Loucy (cell line): ENCODE measurements around the gene PTPRT.

Experiments
- H2AFZ ChIP-seq: fragments of 200-600 bp; sonication (generic); 2 replicates; pipeline ENCODE4 v1.6.0; 2016; ENCODE audit warnings: antibody characterized with exemption, mild to moderate bottlenecking, low read length, moderate library complexity
- H3F3A ChIP-seq: fragments of 200-600 bp; 2 replicates; pipeline ENCODE4 v1.6.0; 2016; ENCODE audit warnings: antibody characterized with exemption, low read depth, mild to moderate bottlenecking
- H3K27me3 ChIP-seq: fragments of 200-600 bp; sonication (generic); 2 replicates; pipeline ENCODE4 v1.6.1; 2014; ENCODE audit warnings: low read length, mild to moderate bottlenecking; ENCODE audit not compliant: insufficient read depth, poor library complexity, severe bottlenecking
- H3K36me3 ChIP-seq: fragments of 200-600 bp; sonication (generic); 2 replicates; pipeline ENCODE4 v1.6.1; 2016; ENCODE audit warnings: low read length; ENCODE audit not compliant: insufficient read depth
- H3K4me1 ChIP-seq: fragments of 200-600 bp; sonication (generic); 2 replicates; pipeline ENCODE4 v1.5.1; 2014; ENCODE audit warnings: low read length, mild to moderate bottlenecking; ENCODE audit not compliant: insufficient read depth, poor library complexity, severe bottlenecking
- H3K4me2 ChIP-seq: fragments of 200-600 bp; sonication (generic); 2 replicates; pipeline ENCODE4 v1.6.0; 2014; ENCODE audit warnings: antibody characterized with exemption, low read length, low read depth, mild to moderate bottlenecking; ENCODE audit not compliant: poor library complexity, severe bottlenecking
- H3K4me3 ChIP-seq: fragments of 200-600 bp; sonication (generic); 2 replicates; pipeline ENCODE4 v1.5.1; 2014; ENCODE audit warnings: low read length, mild to moderate bottlenecking, mixed read lengths; ENCODE audit not compliant: poor library complexity, severe bottlenecking
- H3K79me2 ChIP-seq: fragments of 200-600 bp; sonication (generic); 2 replicates; pipeline ENCODE4 v1.6.1; 2014; ENCODE audit warnings: low read length; ENCODE audit not compliant: insufficient read depth
- H3K9ac ChIP-seq: fragments of 200-600 bp; sonication (generic); 2 replicates; pipeline ENCODE4 v1.6.0; 2014; ENCODE audit warnings: mild to moderate bottlenecking, low read depth, low read length, moderate library complexity; ENCODE audit not compliant: poor library complexity, severe bottlenecking
- H3K9me2 ChIP-seq: fragments of 200-600 bp; sonication (generic); replicated peaks from 2 replicates; pipeline ENCODE4 v1.6.1; 2016; ENCODE audit warnings: low read depth, low read length, mixed read lengths
- H3K9me3 ChIP-seq: fragments of 200-600 bp; sonication (generic); 2 replicates; pipeline ENCODE4 v1.6.1; 2014; ENCODE audit warnings: mild to moderate bottlenecking, antibody characterized with exemption, low read length, low read depth; ENCODE audit not compliant: insufficient read depth
- H4K20me1 ChIP-seq: fragments of 200-600 bp; sonication (generic); 2 replicates; pipeline ENCODE4 v1.6.0; 2014; ENCODE audit warnings: antibody characterized with exemption, low read length, mild to moderate bottlenecking; ENCODE audit not compliant: insufficient read depth, poor library complexity, severe bottlenecking
- EZH2phosphoT487 ChIP-seq: fragments of 200-600 bp; IDR thresholded peaks from 2 replicates; pipeline ENCODE4 v1.6.1; 2018; ENCODE audit warnings: antibody characterized with exemption, mild to moderate bottlenecking, moderate library complexity, borderline replicate concordance
- TF ChIP-seq, protein P1 (sequence below): fragments of 200-600 bp; sonication (generic); conservative IDR thresholded peaks from 2 replicates; pipeline ENCODE4 v1.5.1; 2014; ENCODE audit warnings: mild to moderate bottlenecking, antibody characterized with exemption, low read length

The PTPRT gene

DNA sequence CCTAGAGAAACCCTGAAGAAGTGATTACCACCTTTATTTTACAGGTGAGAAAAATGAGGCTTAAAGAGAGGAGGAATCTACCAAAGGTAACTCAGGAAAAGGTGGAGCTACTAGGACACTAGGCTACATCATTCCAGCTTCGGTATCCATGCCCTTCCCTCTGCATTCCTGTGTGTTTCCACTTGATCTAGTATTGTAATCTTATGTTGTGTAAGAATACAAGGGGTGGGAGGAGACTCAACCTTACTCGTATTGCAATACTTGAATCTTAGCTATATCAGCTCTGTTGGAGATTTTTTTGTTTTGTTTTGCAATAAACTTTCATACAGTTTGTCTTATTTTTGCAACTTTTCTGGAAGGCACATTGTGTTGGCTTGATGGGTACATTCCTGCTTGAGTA, 742.4 kb downstream of the PTPRT start:
- Histone ChIP-seq H3K4me1 (no peaks in the 10 kb centered on the region), H3K9me3 (no peaks in the 10 kb centered on the region), H3K4me3 (no peak overlapping the region), H3K9me2 (no peaks in the 10 kb centered on the region; the same call in 1 of the 2 replicates), H3K9ac (no peak overlapping the region), H3K4me2 (no peak overlapping the region), H3K27me3 (no peaks in the 10 kb centered on the region), H3K79me2 (no peaks in the 10 kb centered on the region), H4K20me1 (no peaks in the 10 kb centered on the region), H3F3A (no peaks in the 10 kb centered on the region), H2AFZ (no peak overlapping the region), H3K36me3 (no peaks in the 10 kb centered on the region)
- TF ChIP-seq EZH2phosphoT487 = no peak
- TF ChIP-seq, protein P1, sequence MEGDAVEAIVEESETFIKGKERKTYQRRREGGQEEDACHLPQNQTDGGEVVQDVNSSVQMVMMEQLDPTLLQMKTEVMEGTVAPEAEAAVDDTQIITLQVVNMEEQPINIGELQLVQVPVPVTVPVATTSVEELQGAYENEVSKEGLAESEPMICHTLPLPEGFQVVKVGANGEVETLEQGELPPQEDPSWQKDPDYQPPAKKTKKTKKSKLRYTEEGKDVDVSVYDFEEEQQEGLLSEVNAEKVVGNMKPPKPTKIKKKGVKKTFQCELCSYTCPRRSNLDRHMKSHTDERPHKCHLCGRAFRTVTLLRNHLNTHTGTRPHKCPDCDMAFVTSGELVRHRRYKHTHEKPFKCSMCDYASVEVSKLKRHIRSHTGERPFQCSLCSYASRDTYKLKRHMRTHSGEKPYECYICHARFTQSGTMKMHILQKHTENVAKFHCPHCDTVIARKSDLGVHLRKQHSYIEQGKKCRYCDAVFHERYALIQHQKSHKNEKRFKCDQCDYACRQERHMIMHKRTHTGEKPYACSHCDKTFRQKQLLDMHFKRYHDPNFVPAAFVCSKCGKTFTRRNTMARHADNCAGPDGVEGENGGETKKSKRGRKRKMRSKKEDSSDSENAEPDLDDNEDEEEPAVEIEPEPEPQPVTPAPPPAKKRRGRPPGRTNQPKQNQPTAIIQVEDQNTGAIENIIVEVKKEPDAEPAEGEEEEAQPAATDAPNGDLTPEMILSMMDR = no peak

DNA sequence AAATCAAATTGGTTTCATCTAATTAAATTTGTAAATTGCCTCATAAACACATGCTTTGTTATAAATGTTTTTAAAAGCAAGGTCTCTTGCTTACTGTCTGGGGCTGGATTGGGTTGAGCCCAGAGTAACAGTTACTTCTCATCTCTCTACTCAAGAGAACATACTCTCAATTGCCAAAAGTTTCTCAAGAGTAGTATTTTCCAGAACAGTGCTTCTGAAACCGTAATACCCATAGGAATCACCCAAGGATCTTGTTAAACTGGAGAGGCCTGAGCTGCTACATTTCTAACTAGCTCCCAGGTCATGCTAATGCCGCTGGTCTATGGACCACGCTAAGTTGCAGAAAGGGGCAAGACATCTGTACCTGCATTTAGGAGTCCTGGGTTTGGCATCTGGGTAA, 744.9 kb downstream of the PTPRT start:
- TF ChIP-seq, protein P1 = no peak
- TF ChIP-seq EZH2phosphoT487 = no peak
- H3K79me2 ChIP-seq = no peaks in the 10 kb centered on the region
- no peaks in the 10 kb centered on the region for H3F3A ChIP-seq
- H3K27me3 ChIP-seq = no peaks in the 10 kb centered on the region
- H3K9me3 ChIP-seq = no peaks in the 10 kb centered on the region
- no peak overlapping the region for H2AFZ ChIP-seq
- no peaks in the 10 kb centered on the region for H3K4me1 ChIP-seq
- H3K9me2 ChIP-seq = no peaks in the 10 kb centered on the region; the same call in 1 of the 2 replicates
- no peaks in the 10 kb centered on the region for H4K20me1 ChIP-seq
- H3K9ac ChIP-seq = no peak overlapping the region
- no peak overlapping the region for H3K4me3 ChIP-seq
- H3K36me3 ChIP-seq = no peaks in the 10 kb centered on the region
- no peak overlapping the region for H3K4me2 ChIP-seq

DNA sequence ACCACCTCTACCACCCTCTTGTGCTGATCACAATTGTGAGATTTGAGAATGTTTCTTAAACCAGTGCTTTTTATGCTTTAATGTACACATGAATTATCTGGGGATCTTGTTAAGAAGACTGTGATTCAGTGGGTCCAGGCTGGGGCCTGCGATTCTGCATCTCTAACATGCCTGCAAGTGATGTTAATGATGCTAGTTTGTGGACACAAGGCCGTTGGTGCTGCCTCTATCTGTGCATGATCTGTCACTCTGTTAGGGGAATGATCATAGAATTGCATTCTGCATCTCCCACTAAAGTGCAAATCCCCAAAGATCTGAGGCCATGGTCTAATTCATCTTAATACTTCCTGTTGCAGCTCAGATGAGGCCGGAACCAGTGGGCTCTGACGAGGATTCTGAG, 746.5 kb downstream of the PTPRT start:
- no peaks in the 10 kb centered on the region for H3K9me3 ChIP-seq
- no peaks in the 10 kb centered on the region for H3F3A ChIP-seq
- H3K4me1 ChIP-seq = no peaks in the 10 kb centered on the region
- no peaks in the 10 kb centered on the region; the same call in 1 of the 2 replicates for H3K9me2 ChIP-seq
- H3K79me2 ChIP-seq = no peaks in the 10 kb centered on the region
- H3K27me3 ChIP-seq = no peaks in the 10 kb centered on the region
- H3K9ac ChIP-seq = no peak overlapping the region
- no peak overlapping the region for H2AFZ ChIP-seq
- no peak overlapping the region for H3K4me2 ChIP-seq
- H3K4me3 ChIP-seq = no peak overlapping the region
- H3K36me3 ChIP-seq = no peaks in the 10 kb centered on the region
- TF ChIP-seq, protein P1 = no peak
- TF ChIP-seq EZH2phosphoT487 = no peak
- H4K20me1 ChIP-seq = no peaks in the 10 kb centered on the region
